ENCODE measurements around the gene DMGDH. TPM values are rescaled to one million over a fixed set of nuclear protein-coding genes. Genes with fewer than 3 reads are reported as not detected.
A peak's percentile ranks its signal among the peaks of the same experiment; 100 is the strongest.

Gene DMGDH
- total and polyA plus RNA-seq, 4 donors: 0.24 to 2.6 (median 1.1) TPM

- Histone ChIP-seq H3K27ac (ENCODE audit: low read depth in 1 of 2, low read length in 1 of 2) (no peak overlapping the region), H3K9me3 (ENCODE audit: control insufficient read depth in 4 of 4, insufficient read depth in 3 of 4, low read length in 3 of 4) (peaks cover 0 to 8% (median 0%) of the 10 kb centered on the region in 4 donors), H3K36me3 (ENCODE audit: control insufficient read depth in 4 of 4, insufficient read depth in 4 of 4, low read length in 4 of 4) (no peaks in the 10 kb centered on the region), H3K4me3 (no peak overlapping the region), H3K27me3 (ENCODE audit: control insufficient read depth in 3 of 3, insufficient read depth in 3 of 3, low read length in 2 of 3) (peaks cover 3 to 40% (median 40%) of the 10 kb centered on the region in 3 donors), H3K4me1 (ENCODE audit: control insufficient read depth in 5 of 5, insufficient read depth in 5 of 5, low read length in 5 of 5) (peaks cover 0 to 9% (median 4%) of the 10 kb centered on the region in 5 donors), H3K9ac (ENCODE audit: insufficient read depth in 1 of 2, low read length in 2 of 2) (no peak overlapping the region)
- ATAC-seq (ENCODE audit: insufficient read depth, low FRiP score) (no peak), DNase-seq (peak in 1 of 3 donors; percentile 30)
- WGBS, 2 donors: 54 to 56% methylated on average over 3 of the region's 3 CpGs
- no peak for TF ChIP-seq CTCF (IDR thresholded peaks at IDR 0.05; ENCODE audit: control extremely low read depth, extremely low read depth)
Measured at GRCh38 chr5:79108086-79108485, 38.6 kb upstream of the DMGDH start.

- no peak for TF ChIP-seq CTCF (IDR thresholded peaks at IDR 0.05; ENCODE audit: control extremely low read depth, extremely low read depth)
- Histone ChIP-seq H3K36me3 (ENCODE audit: control insufficient read depth in 4 of 4, insufficient read depth in 4 of 4, low read length in 4 of 4) (no peaks in the 10 kb centered on the region), H3K27ac (ENCODE audit: low read depth in 1 of 2, low read length in 1 of 2) (no peak overlapping the region), H3K9me3 (ENCODE audit: control insufficient read depth in 4 of 4, insufficient read depth in 3 of 4, low read length in 3 of 4) (peaks cover 0 to 3% (median 0%) of the 10 kb centered on the region in 4 donors), H3K9ac (ENCODE audit: insufficient read depth in 1 of 2, low read length in 2 of 2) (no peak overlapping the region), H3K4me1 (ENCODE audit: control insufficient read depth in 5 of 5, insufficient read depth in 5 of 5, low read length in 5 of 5) (peaks cover 0 to 8% (median 2%) of the 10 kb centered on the region in 5 donors), H3K27me3 (ENCODE audit: control insufficient read depth in 3 of 3, insufficient read depth in 3 of 3, low read length in 2 of 3) (peaks cover 3 to 31% (median 31%) of the 10 kb centered on the region in 3 donors), H3K4me3 (no peak overlapping the region)
- DNase-seq: no peak
- ATAC-seq (ENCODE audit: insufficient read depth, low FRiP score): no peak
- WGBS, 2 donors: 52 to 62% methylated on average over 7 of the region's 7 CpGs
Measured at GRCh38 chr5:79107020-79107796, 37.7 kb upstream of the DMGDH start.

- no peak overlapping the region for H3K4me3 ChIP-seq
- 95 to 96% methylated on average over 2 of the region's 2 CpGs for WGBS, 2 donors
- no peak overlapping the region for H3K9ac ChIP-seq (ENCODE audit: insufficient read depth in 1 of 2, low read length in 2 of 2)
- no peak for ATAC-seq (ENCODE audit: insufficient read depth, low FRiP score)
- no peak for TF ChIP-seq CTCF (IDR thresholded peaks at IDR 0.05; ENCODE audit: control extremely low read depth, extremely low read depth)
- peaks cover 0 to 18% (median 18%) of the 10 kb centered on the region in 3 donors for H3K27me3 ChIP-seq (ENCODE audit: control insufficient read depth in 3 of 3, insufficient read depth in 3 of 3, low read length in 2 of 3)
- no peak for DNase-seq
- H3K27ac ChIP-seq (ENCODE audit: low read depth in 1 of 2, low read length in 1 of 2): no peak overlapping the region
- H3K4me1 ChIP-seq (ENCODE audit: control insufficient read depth in 5 of 5, insufficient read depth in 5 of 5, low read length in 5 of 5): no peaks in the 10 kb centered on the region
- no peaks in the 10 kb centered on the region for H3K9me3 ChIP-seq (ENCODE audit: control insufficient read depth in 4 of 4, insufficient read depth in 3 of 4, low read length in 3 of 4)
- H3K36me3 ChIP-seq (ENCODE audit: control insufficient read depth in 4 of 4, insufficient read depth in 4 of 4, low read length in 4 of 4): no peaks in the 10 kb centered on the region
Measured at GRCh38 chr5:79105868-79106267, 36.4 kb upstream of the DMGDH start.

All from lung (tissue), 12 donors.